GM06990 (cell line): Measurements from ENCODE around the gene ADAM10.

ENCODE experiments used
- DNase-seq: peaks from one replicate; pipeline ENCODE4 v3.0.0-alpha.2; 2011; ENCODE audit not compliant: insufficient read length; ENCODE audit errors: extremely low read depth
- H3K27me3 ChIP-seq: replicated peaks from 2 replicates; pipeline ENCODE4 v1.6.0; 2011; ENCODE audit warnings: low read length; ENCODE audit not compliant: control insufficient read depth, insufficient read depth
- H3K36me3 ChIP-seq: 2 replicates; pipeline ENCODE4 v1.5.1; 2011; ENCODE audit warnings: low read length; ENCODE audit not compliant: control insufficient read depth, insufficient read depth
- H3K4me3 ChIP-seq: replicated peaks from 2 replicates; pipeline ENCODE4 v1.5.1; 2011; ENCODE audit warnings: low read depth, mild to moderate bottlenecking, control low read depth, low read length
- TF ChIP-seq, protein P1 (sequence below): IDR thresholded peaks from 2 replicates; pipeline ENCODE4 v1.5.1; 2011; ENCODE audit warnings: low read length, control low read depth, mild to moderate bottlenecking, inconsistent platforms; ENCODE audit not compliant: insufficient read depth, poor library complexity, severe bottlenecking

Gene ADAM10

DNA sequence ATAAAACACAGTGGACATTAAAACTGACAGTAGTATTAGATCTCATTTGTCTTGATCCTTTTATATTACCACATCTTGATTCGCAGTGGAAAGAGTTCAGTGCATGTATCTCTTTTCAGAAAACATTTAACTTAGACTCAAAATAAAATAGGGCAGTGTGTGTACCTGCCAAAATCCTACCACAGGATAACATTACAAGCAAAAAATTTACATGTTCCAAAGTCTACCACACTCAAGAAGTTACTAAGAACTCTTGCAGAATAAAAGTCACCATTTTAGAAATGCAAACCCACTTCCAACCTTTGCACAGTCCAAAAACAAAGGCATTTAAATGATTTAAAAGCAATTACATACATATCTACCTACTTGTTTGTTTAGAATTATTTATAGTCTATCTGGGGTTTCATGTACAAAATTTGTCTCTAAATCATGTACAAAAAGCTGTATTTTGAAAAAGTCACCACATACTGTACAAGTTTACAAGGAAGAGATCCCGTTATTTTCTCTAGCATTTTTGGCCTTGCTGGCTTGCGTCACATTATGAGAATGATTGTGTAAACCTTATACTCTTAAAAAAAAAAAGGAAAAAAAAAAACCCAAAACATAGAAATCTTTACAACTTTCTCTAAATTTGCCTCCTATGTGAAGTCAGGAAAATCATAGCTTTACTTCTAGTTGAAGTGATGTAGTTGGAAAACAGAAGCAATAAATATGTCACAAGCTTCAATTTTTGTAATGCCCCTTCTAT, 153.8 kb downstream of the ADAM10 start:
- TF ChIP-seq, protein P1, sequence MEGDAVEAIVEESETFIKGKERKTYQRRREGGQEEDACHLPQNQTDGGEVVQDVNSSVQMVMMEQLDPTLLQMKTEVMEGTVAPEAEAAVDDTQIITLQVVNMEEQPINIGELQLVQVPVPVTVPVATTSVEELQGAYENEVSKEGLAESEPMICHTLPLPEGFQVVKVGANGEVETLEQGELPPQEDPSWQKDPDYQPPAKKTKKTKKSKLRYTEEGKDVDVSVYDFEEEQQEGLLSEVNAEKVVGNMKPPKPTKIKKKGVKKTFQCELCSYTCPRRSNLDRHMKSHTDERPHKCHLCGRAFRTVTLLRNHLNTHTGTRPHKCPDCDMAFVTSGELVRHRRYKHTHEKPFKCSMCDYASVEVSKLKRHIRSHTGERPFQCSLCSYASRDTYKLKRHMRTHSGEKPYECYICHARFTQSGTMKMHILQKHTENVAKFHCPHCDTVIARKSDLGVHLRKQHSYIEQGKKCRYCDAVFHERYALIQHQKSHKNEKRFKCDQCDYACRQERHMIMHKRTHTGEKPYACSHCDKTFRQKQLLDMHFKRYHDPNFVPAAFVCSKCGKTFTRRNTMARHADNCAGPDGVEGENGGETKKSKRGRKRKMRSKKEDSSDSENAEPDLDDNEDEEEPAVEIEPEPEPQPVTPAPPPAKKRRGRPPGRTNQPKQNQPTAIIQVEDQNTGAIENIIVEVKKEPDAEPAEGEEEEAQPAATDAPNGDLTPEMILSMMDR, result no peak
- no peaks in the 10 kb centered on the region for H3K27me3 ChIP-seq
- H3K36me3 ChIP-seq, result peaks cover 4% of the 10 kb centered on the region

DNA sequence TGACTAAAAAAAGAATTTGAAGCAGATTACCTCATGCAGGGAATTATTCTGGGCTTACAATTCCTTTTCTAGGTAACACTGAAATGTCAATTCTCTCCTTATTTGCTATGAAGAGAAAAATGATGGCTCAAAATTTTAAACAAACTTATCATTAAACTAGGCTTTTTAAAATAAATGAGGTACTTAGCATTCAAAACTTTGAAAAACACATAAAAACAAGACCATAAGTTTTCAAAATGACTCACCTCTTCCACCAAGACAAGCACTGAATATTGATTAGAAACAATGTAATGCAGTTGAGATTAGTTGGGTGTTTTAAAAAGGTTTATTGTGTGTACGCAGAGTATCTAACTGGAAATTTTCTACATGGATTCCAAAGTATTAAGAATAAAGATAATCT, 154.6 kb downstream of the ADAM10 start:
- Histone ChIP-seq H3K27me3 (no peaks in the 10 kb centered on the region), H3K36me3 (peaks cover 4% of the 10 kb centered on the region), H3K4me3 (no peak overlapping the region)
- DNase-seq, result no peak
- TF ChIP-seq, protein P1, result no peak

More for the DNA sequence above, 153.8 kb downstream of the ADAM10 start:
- no peak for DNase-seq
- no peak overlapping the region for H3K4me3 ChIP-seq

DNA sequence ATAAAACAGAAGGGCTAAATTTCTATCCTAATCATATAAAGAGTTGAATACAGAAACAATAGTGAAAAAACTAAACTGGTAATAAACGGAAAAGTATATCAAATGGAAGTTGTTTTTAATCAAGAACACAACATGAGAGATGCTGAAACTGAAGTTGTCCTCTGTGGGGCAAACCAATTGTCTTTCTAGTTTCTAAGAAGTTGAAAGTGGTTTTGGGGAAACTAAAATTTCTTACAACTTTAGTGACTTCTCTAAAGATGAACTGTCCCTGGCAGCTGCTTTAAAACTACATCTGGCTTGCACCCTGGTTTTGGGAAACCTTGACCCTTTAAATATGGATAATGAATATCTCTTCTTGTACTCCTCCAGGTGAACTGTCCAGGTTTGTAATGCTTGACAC, 155.6 kb downstream of the ADAM10 start:
- H3K36me3 ChIP-seq, result peaks cover 4% of the 10 kb centered on the region
- TF ChIP-seq, protein P1, result no peak
- no peak for DNase-seq
- no peaks in the 10 kb centered on the region for H3K27me3 ChIP-seq
- no peak overlapping the region for H3K4me3 ChIP-seq

DNA sequence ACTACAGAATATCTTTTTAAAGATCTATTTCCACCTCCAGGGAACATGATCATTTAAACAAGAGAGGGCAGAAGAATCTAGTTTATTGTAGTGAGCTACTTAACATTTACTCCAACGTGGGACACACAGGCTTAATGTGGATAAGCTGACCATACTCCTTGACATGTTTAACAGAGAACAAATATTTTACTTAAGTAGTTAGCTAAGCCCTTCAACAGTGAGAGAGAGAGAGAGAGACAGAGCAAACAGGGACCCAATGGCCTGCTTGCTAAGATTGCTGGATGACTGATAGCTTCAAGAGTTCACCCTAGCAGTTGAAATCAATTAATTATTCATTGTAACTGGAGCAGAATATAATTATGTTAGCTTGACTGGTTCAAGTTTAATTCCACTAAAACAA, 158.6 kb downstream of the ADAM10 start:
- TF ChIP-seq, protein P1, result no peak
- no peaks in the 10 kb centered on the region for H3K27me3 ChIP-seq
- H3K36me3 ChIP-seq, result peaks cover 2% of the 10 kb centered on the region
- H3K4me3 ChIP-seq, result no peak overlapping the region
- no peak for DNase-seq

DNA sequence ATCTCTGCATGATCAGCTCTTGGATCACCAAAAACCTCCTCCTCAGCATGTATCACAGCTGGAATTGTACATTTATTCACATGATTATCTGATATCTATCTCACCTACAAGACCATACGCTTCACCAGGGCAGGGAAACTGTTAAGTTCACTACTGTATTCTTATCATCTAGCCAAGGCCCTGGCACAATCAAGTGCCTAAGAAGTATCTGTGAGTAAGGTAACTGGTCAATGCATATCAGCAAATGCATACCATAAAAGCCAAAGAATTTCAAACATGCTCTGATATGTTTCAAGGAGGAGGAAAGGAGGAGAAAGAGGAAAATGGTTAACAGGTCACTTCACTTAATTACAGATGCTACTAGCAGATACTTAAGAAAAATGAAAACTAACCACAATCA, 159.3 kb downstream of the ADAM10 start:
- no peak for DNase-seq
- Histone ChIP-seq H3K27me3 (no peaks in the 10 kb centered on the region), H3K36me3 (peaks cover 2% of the 10 kb centered on the region), H3K4me3 (no peak overlapping the region)
- TF ChIP-seq, protein P1, result no peak
